Astrocyte of the spinal cord (primary cell): Measurements from ENCODE around the gene ZNF474.
A peak's percentile ranks its signal among the peaks of the same experiment; 100 is the strongest.

Experiments
- DNase-seq: peaks from one replicate; pipeline ENCODE4 v3.0.0; 2011; ENCODE audit warnings: low read depth, low spot score
- H3K4me3 ChIP-seq: 2 replicates; pipeline ENCODE4 v1.5.1; 2011; ENCODE audit warnings: low read depth, mild to moderate bottlenecking, low read length, moderate library complexity
- CTCF ChIP-seq: IDR thresholded peaks from 2 replicates; pipeline ENCODE4 v1.5.1; 2012; ENCODE audit warnings: low read depth, mild to moderate bottlenecking, low read length, inconsistent platforms
- in situ Hi-C: cut with HindIII; loops from 2 replicates; pipeline ENCODE4 v1.10.0; 2017; ENCODE audit warnings: low sequenced_read_pairs

ZNF474 gene

GRCh38 chr5:122152266-122152900 is 23.0 kb downstream of the ZNF474 start:
- peak; percentile 54 for DNase-seq
- in situ Hi-C loops = no loop called here
- H3K4me3 ChIP-seq = no peak overlapping the region
- no peak for TF ChIP-seq CTCF

GRCh38 chr5:122153230-122153629 is 23.9 kb downstream of the ZNF474 start:
- H3K4me3 ChIP-seq = no peak overlapping the region
- no peak for TF ChIP-seq CTCF
- in situ Hi-C loops = no loop called here

GRCh38 chr5:122153774-122154173 is 24.4 kb downstream of the ZNF474 start:
- in situ Hi-C loops = no loop called here
- no peak overlapping the region for H3K4me3 ChIP-seq
- no peak for DNase-seq
- TF ChIP-seq CTCF = no peak

More at GRCh38 chr5:122153230-122153629, 23.9 kb downstream of the ZNF474 start:
- DNase-seq = peak; percentile 85

- no peak for TF ChIP-seq CTCF
- DNase-seq = no peak
- H3K4me3 ChIP-seq = no peak overlapping the region
- in situ Hi-C loops = no loop called here
Observed at GRCh38 chr5:122154491-122154890, 25.1 kb downstream of the ZNF474 start.

GRCh38 chr5:122154910-122155309 is 25.6 kb downstream of the ZNF474 start:
- no peak overlapping the region for H3K4me3 ChIP-seq
- no peak for TF ChIP-seq CTCF
- DNase-seq = peak; percentile 89
- in situ Hi-C loops = no loop called here

GRCh38 chr5:122155546-122155945 is 26.2 kb downstream of the ZNF474 start:
- in situ Hi-C loops = no loop called here
- DNase-seq = no peak
- no peak for TF ChIP-seq CTCF

More at GRCh38 chr5:122155546-122155945, 26.2 kb downstream of the ZNF474 start:
- H3K4me3 ChIP-seq = no peak overlapping the region
